Activated CD4-positive, alpha-beta memory T cell treated with anti-CD3 and anti-CD28 coated beads for 36 hours (primary cell): Measurements from ENCODE around the gene ATPAF1. TPM values are rescaled to one million over a fixed set of nuclear protein-coding genes. Genes with fewer than 3 reads are reported as not detected.
"Not testable (repeated sequence)": the region's sequence is repeated elsewhere in the genome, so short reads cannot be mapped to it uniquely, and the experiment has no call there.

Experiments
- CTCF ChIA-PET: fragments of 350-600 bp; sonication (Branson Sonifier 250); formaldehyde crosslinking; loops from one replicate; lab custom pipeline; 2021; ENCODE audit warnings: antibody characterized with exemption, inconsistent platforms; lab: Charles Lee
- POLR2A ChIA-PET: fragments of 350-600 bp; sonication (Branson Sonifier 250); formaldehyde crosslinking; loops from one replicate; lab custom pipeline; 2021; ENCODE audit warnings: antibody characterized with exemption; lab: Charles Lee
- DNase-seq: peaks from one replicate; pipeline ENCODE4 v3.0.0-alpha.2; 2020
- H3K27ac Mint-ChIP-seq: one replicate; pipeline ENCODE4 v1.8.0; 2021; ENCODE audit warnings: mixed read lengths
- H3K27me3 Mint-ChIP-seq: one replicate; pipeline ENCODE4 v1.8.0; 2021; ENCODE audit warnings: mixed read lengths
- H3K36me3 Mint-ChIP-seq: one replicate; pipeline ENCODE4 v1.8.0; 2021; ENCODE audit warnings: mixed read lengths
- H3K4me1 Mint-ChIP-seq: one replicate; pipeline ENCODE4 v1.8.0; 2021; ENCODE audit warnings: low read depth, mixed read lengths
- H3K4me3 Mint-ChIP-seq: one replicate; pipeline ENCODE4 v1.8.0; 2021; ENCODE audit warnings: mild to moderate bottlenecking, mixed read lengths
- H3K9me3 Mint-ChIP-seq: one replicate; pipeline ENCODE4 v1.8.0; 2021; ENCODE audit warnings: mixed read lengths
- intact Hi-C: fragments of 100-400 bp; cut with micrococcal nuclease; formaldehyde crosslinking; loops from one replicate; pipeline ENCODE4 v1.15.1; 2023
- total RNA-seq, 2 experiments: library from RNA; stranded (reverse); gene quantifications; one replicate each; pipeline ENCODE4 v1.2.3, GENCODE V29; 2021

Gene ATPAF1
- total RNA-seq, 2 experiments from 2014 or later, result 45.0 to 45.9 TPM

DNA sequence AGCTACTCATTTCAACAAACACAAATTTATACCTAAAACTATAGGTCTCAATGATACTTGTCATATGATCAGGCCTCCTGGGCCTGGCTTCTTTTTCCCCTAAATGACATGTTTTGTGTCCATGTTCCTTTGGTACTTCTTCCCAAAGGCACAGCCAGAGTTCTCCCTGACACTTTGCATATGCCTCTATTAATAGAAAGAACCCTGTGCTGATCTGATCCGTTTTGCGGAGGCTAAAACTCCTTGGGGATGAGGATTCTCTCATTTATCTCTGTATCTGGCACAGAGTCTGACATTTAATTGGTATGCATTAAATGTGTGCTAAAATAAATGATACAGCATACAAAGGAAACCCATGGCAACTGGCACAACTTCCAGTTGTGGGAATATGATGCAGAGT, 11.5 kb downstream of the ATPAF1 start:
- Mint-ChIP-seq H3K4me1 (peaks cover 35% of the 10 kb centered on the region), H3K27me3 (no peaks in the 10 kb centered on the region), H3K36me3 (peaks cover 45% of the 10 kb centered on the region), H3K27ac (no peak overlapping the region), H3K4me3 (no peak overlapping the region), H3K9me3 (peaks cover 3% of the 10 kb centered on the region)
- intact Hi-C loops, result no loop called here
- POLR2A ChIA-PET, result interaction anchor here (1.2 kb wide), 1 partner anchor 11 kb away, joined by 4 read pairs; no protein-coding TSS in a partner anchor
- CTCF ChIA-PET, result no interaction called here
- no peak for DNase-seq

DNA sequence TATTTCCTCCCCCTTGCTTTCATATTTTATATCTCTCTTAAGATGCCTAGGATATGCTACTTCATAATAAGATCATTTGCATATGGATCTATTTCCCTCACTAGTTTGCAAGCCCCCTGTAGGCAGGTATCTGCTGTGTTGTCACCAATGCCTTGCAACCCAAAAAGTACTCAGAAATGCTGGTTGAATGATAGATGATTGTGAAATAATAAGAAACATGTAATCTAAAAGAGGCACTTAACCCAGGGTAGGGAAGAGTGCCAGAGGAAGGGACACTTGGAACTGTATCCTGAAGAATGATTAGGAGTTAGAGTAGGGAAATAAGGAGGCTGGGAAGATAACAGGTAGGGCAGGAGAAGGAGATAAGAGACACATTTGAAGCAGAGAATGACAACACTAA, 12.3 kb downstream of the ATPAF1 start:
- Mint-ChIP-seq H3K36me3 (peaks cover 45% of the 10 kb centered on the region), H3K9me3 (peaks cover 3% of the 10 kb centered on the region), H3K27ac (no peak overlapping the region), H3K4me1 (peaks cover 35% of the 10 kb centered on the region), H3K4me3 (no peak overlapping the region), H3K27me3 (no peaks in the 10 kb centered on the region)
- DNase-seq, result no peak
- intact Hi-C loops, result no loop called here
- CTCF ChIA-PET, result no interaction called here
- POLR2A ChIA-PET, result no interaction called here

DNA sequence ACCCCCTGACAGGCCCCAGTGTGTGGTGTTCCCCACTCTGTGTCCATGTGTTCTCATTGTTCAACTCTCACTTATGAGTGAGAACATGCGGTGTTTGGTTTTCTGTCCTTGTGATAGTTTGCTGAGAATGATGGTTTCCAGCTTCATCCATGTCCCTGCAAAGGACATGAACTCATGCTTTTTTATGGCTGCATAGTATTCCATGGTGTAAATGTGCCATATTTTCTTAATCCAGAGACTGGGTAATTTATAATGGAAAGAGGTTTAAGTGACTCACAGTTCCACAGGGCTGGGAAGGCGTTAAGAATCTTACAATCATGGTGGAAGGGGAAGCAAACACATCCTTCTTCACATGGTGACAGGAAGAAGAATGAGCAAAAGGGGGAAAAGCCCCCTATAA, 13.5 kb downstream of the ATPAF1 start:
- CTCF ChIA-PET, POLR2A ChIA-PET: not testable (repeated sequence)
- peaks cover 56% of the 10 kb centered on the region for H3K36me3 Mint-ChIP-seq

GRCh38 chr1:46654012-46654411, 14.2 kb downstream of the ATPAF1 start:
- Mint-ChIP-seq H3K27ac (no peak overlapping the region), H3K27me3 (no peaks in the 10 kb centered on the region), H3K36me3 (peaks cover 63% of the 10 kb centered on the region), H3K4me1 (peaks cover 18% of the 10 kb centered on the region), H3K9me3 (peaks cover 3% of the 10 kb centered on the region), H3K4me3 (no peak overlapping the region)
- CTCF ChIA-PET, result no interaction called here
- POLR2A ChIA-PET, result interaction anchor here (0.9 kb wide), 1 partner anchor 21 kb away, joined by 3 read pairs; no protein-coding TSS in a partner anchor
- intact Hi-C loops, result no loop called here
- DNase-seq, result no peak

More for the DNA sequence above, 13.5 kb downstream of the ATPAF1 start:
- intact Hi-C loops, H3K27ac Mint-ChIP-seq, H3K4me3 Mint-ChIP-seq, H3K27me3 Mint-ChIP-seq, H3K9me3 Mint-ChIP-seq, DNase-seq: not testable (repeated sequence)
- H3K4me1 Mint-ChIP-seq, result peaks cover 24% of the 10 kb centered on the region

DNA sequence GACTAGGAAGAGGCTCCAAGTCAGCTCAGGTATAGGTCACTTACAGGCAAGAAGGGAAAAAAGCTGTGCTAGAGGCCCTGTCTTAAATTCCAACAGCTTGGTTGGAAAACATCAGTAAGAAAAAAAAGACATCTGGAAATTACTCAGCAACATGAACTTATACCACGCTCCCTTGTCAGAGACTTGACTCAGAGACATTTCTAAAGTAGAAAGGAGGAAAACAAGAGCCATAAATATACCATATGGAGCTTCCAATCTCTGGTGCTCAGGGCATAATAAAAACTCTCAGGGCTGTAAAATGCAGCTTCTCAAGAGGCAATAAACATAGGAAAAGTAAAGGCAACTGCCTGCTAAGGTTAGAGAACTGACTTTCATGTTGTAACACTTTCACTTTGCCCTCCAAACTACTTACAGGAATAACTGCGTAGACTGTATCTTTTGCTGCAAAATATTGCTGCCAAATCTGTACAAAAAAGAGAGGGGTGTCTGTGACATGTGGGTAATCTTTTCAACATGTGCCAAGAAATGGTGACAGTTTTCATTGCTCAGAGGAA, 14.7 kb downstream of the ATPAF1 start:
- Mint-ChIP-seq H3K27me3 (no peaks in the 10 kb centered on the region), H3K9me3 (peaks cover 3% of the 10 kb centered on the region), H3K4me3 (no peak overlapping the region), H3K4me1 (peaks cover 18% of the 10 kb centered on the region), H3K36me3 (peaks cover 63% of the 10 kb centered on the region), H3K27ac (no peak overlapping the region)
- POLR2A ChIA-PET, result interaction anchor here (0.9 kb wide), 1 partner anchor 22 kb away, joined by 3 read pairs; no protein-coding TSS in a partner anchor
- DNase-seq, result no peak
- intact Hi-C loops, result no loop called here
- CTCF ChIA-PET, result interaction anchor here (0.8 kb wide), 1 partner anchor 93 kb away, joined by 3 read pairs; no protein-coding TSS in a partner anchor

- Mint-ChIP-seq H3K36me3 (peaks cover 57% of the 10 kb centered on the region), H3K4me3 (no peak overlapping the region), H3K27me3 (no peaks in the 10 kb centered on the region), H3K27ac (no peak overlapping the region), H3K4me1 (peaks cover 14% of the 10 kb centered on the region), H3K9me3 (peaks cover 4% of the 10 kb centered on the region)
- ChIA-PET POLR2A (no interaction called here), CTCF (interaction anchor here (0.6 to 0.8 kb wide), 2 partner anchors 36 to 94 kb away, joined by 3 read pairs; partner anchors contain the start of gene MOB3C)
- intact Hi-C loops, result no loop called here
- no peak for DNase-seq
Measured at GRCh38 chr1:46652321-46653100, 15.7 kb downstream of the ATPAF1 start.

- H3K9me3 Mint-ChIP-seq, POLR2A ChIA-PET: not testable (repeated sequence)
- H3K36me3 Mint-ChIP-seq, result peaks cover 64% of the 10 kb centered on the region
Measured at GRCh38 chr1:46651152-46651551, 17.0 kb downstream of the ATPAF1 start.

GRCh38 chr1:46650491-46650890, 17.7 kb downstream of the ATPAF1 start:
- no peak overlapping the region for H3K27ac Mint-ChIP-seq
- H3K27me3 Mint-ChIP-seq, result no peaks in the 10 kb centered on the region
- peaks cover 58% of the 10 kb centered on the region for H3K36me3 Mint-ChIP-seq
- ChIA-PET POLR2A (no interaction called here), CTCF (no interaction called here)
- no peak for DNase-seq
- H3K4me3 Mint-ChIP-seq, result no peak overlapping the region
- H3K9me3 Mint-ChIP-seq, result peaks cover 7% of the 10 kb centered on the region
- intact Hi-C loops, result no loop called here
- peaks cover 24% of the 10 kb centered on the region for H3K4me1 Mint-ChIP-seq

More at GRCh38 chr1:46651152-46651551, 17.0 kb downstream of the ATPAF1 start:
- intact Hi-C loops, H3K4me3 Mint-ChIP-seq, H3K27ac Mint-ChIP-seq, CTCF ChIA-PET, DNase-seq, H3K27me3 Mint-ChIP-seq: not testable (repeated sequence)
- peaks cover 24% of the 10 kb centered on the region for H3K4me1 Mint-ChIP-seq

GRCh38 chr1:46649764-46650163, 18.4 kb downstream of the ATPAF1 start:
- peaks cover 55% of the 10 kb centered on the region for H3K36me3 Mint-ChIP-seq

GRCh38 chr1:46647611-46648010, 20.6 kb downstream of the ATPAF1 start:
- CTCF ChIA-PET, result no interaction called here
- intact Hi-C loops, result no loop called here
- POLR2A ChIA-PET, result interaction anchor here (1.0 kb wide), 1 partner anchor 20 kb away, joined by 3 read pairs; the partner anchor contains the start of gene ATPAF1

More at GRCh38 chr1:46649764-46650163, 18.4 kb downstream of the ATPAF1 start:
- no peak for DNase-seq
- POLR2A ChIA-PET, result interaction anchor here (1.2 kb wide), 1 partner anchor 46 kb away, joined by 4 read pairs; the partner anchor contains the start of gene MKNK1
- Mint-ChIP-seq H3K9me3 (peaks cover 7% of the 10 kb centered on the region), H3K27me3 (no peaks in the 10 kb centered on the region), H3K4me3 (no peak overlapping the region), H3K4me1 (peaks cover 24% of the 10 kb centered on the region), H3K27ac (no peak overlapping the region)
- intact Hi-C loops, result no loop called here
- CTCF ChIA-PET, result interaction anchor here (0.6 to 1.3 kb wide), 2 partner anchors 9 to 114 kb away, joined by 3 to 6 read pairs; no protein-coding TSS in a partner anchor

DNA sequence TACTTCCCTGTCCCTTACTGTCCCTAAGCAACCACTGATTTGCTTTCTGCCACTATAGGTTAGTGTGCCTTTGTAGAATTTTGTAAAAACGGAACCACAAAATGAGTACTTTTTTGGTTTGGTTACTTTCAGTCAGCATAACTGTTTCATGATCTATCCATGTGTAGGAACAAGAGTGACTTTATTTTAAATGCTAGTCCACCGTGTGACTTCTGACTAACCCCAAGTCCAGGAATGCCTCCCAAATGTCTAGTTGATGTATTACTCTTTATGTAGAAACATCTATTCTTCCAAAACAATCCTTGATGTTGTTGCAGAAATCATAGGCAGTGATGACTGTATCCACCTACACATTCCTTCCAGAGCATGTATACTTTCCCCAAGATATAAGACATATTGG, 21.3 kb downstream of the ATPAF1 start:
- Mint-ChIP-seq H3K36me3 (peaks cover 41% of the 10 kb centered on the region), H3K4me1 (peaks cover 11% of the 10 kb centered on the region), H3K4me3 (no peak overlapping the region), H3K9me3 (peaks cover 4% of the 10 kb centered on the region), H3K27ac (no peak overlapping the region), H3K27me3 (no peaks in the 10 kb centered on the region)
- DNase-seq, result no peak
- intact Hi-C loops, result no loop called here
- ChIA-PET POLR2A (no interaction called here), CTCF (no interaction called here)

More at GRCh38 chr1:46647611-46648010, 20.6 kb downstream of the ATPAF1 start:
- Mint-ChIP-seq H3K27me3 (no peaks in the 10 kb centered on the region), H3K9me3 (peaks cover 5% of the 10 kb centered on the region), H3K27ac (no peak overlapping the region), H3K4me1 (peaks cover 12% of the 10 kb centered on the region), H3K36me3 (peaks cover 42% of the 10 kb centered on the region), H3K4me3 (no peak overlapping the region)
- no peak for DNase-seq

- peaks cover 11% of the 10 kb centered on the region for H3K4me1 Mint-ChIP-seq
- H3K4me3 Mint-ChIP-seq, result no peak overlapping the region
- intact Hi-C loops, result no loop called here
- ChIA-PET CTCF (no interaction called here), POLR2A (no interaction called here)
- peaks cover 40% of the 10 kb centered on the region for H3K36me3 Mint-ChIP-seq
- no peak for DNase-seq
- no peak overlapping the region for H3K27ac Mint-ChIP-seq
- no peaks in the 10 kb centered on the region for H3K27me3 Mint-ChIP-seq
- peaks cover 4% of the 10 kb centered on the region for H3K9me3 Mint-ChIP-seq
Measured at GRCh38 chr1:46646331-46646730, 21.8 kb downstream of the ATPAF1 start.
